Limb (tissue), 2 donors: Measurements from ENCODE around the gene ZSWIM5.
"Not testable (repeated sequence)": the region's sequence is repeated elsewhere in the genome, so short reads cannot be mapped to it uniquely, and the experiment has no call there.

ENCODE experiments used
- DNase-seq, 2 donors: peaks; one replicate each; pipeline ENCODE4 v3.0.0-alpha.2; 2016; ENCODE audit errors: extremely low spot score in 2 of 2

Gene ZSWIM5

GRCh38 chr1:45097079-45097478, 109.3 kb downstream of the ZSWIM5 start:
- DNase-seq, result no peak

- DNase-seq, result no peak
Observed at GRCh38 chr1:45095450-45095849, 111.0 kb downstream of the ZSWIM5 start.

- not testable (repeated sequence) for DNase-seq
Observed at GRCh38 chr1:45094371-45094770, 112.0 kb downstream of the ZSWIM5 start.

GRCh38 chr1:45093334-45093733, 113.1 kb downstream of the ZSWIM5 start:
- DNase-seq, result no peak

- DNase-seq, result no peak
Observed at GRCh38 chr1:45089711-45090110, 116.7 kb downstream of the ZSWIM5 start.

GRCh38 chr1:45084562-45084961, 121.8 kb downstream of the ZSWIM5 start:
- DNase-seq, result no peak

GRCh38 chr1:45079533-45079932, 126.9 kb downstream of the ZSWIM5 start:
- no peak for DNase-seq

- DNase-seq, result not testable (repeated sequence)
Observed at GRCh38 chr1:45076959-45077358, 129.4 kb downstream of the ZSWIM5 start.

- DNase-seq, result no peak
Observed at GRCh38 chr1:45071567-45071966, 134.8 kb downstream of the ZSWIM5 start.

- no peak for DNase-seq
Observed at GRCh38 chr1:45067806-45068205, 138.6 kb downstream of the ZSWIM5 start.

- DNase-seq, result no peak
Observed at GRCh38 chr1:45065083-45065482, 141.3 kb downstream of the ZSWIM5 start.

- not testable (repeated sequence) for DNase-seq
Observed at GRCh38 chr1:45062463-45062862, 143.9 kb downstream of the ZSWIM5 start.

GRCh38 chr1:45059829-45060228, 146.6 kb downstream of the ZSWIM5 start:
- no peak for DNase-seq

GRCh38 chr1:45057542-45057941, 148.9 kb downstream of the ZSWIM5 start:
- no peak for DNase-seq

GRCh38 chr1:45051005-45051772, 155.2 kb downstream of the ZSWIM5 start:
- no peak for DNase-seq

- DNase-seq, result no peak
Observed at GRCh38 chr1:45047032-45047431, 159.4 kb downstream of the ZSWIM5 start.

GRCh38 chr1:45044916-45045315, 161.5 kb downstream of the ZSWIM5 start:
- no peak for DNase-seq

- no peak for DNase-seq
Observed at GRCh38 chr1:45043094-45043493, 163.3 kb downstream of the ZSWIM5 start.

GRCh38 chr1:45040297-45040696, 166.1 kb downstream of the ZSWIM5 start:
- no peak for DNase-seq

- no peak for DNase-seq
Observed at GRCh38 chr1:45038661-45039364, 167.6 kb downstream of the ZSWIM5 start.

- no peak for DNase-seq
Observed at GRCh38 chr1:45038240-45038639, 168.2 kb downstream of the ZSWIM5 start.

- DNase-seq, result no peak
Observed at GRCh38 chr1:45037456-45037855, 168.9 kb downstream of the ZSWIM5 start.
